T-cell (primary cell): ENCODE results near the gene IFIT2. TPM values are rescaled to one million over a fixed set of nuclear protein-coding genes. Genes with fewer than 3 reads are reported as not detected.

Experiments used
- total RNA-seq, 35 experiments: library from RNA in 6 of 35; stranded (reverse) in 6 of 35; fragments of 120-200 nt in 1 of 35; gene quantifications; one replicate each; pipeline versions ENCODE4 v1.2.1 to v1.2.4 and lab custom pipeline; 2013 to 2026

Gene IFIT2
- total RNA-seq, 5 donors from 2014 or later (not counting 1 experiment from before 2014, with no cell fraction given) = 6.4 to 13.9 (median 6.8) TPM

Other genes starting within 250 kb of the IFIT2 start
- 1 to 10 TPM in 1 of 5 donors, under 1 TPM in 1, not detected in 3; 0.21 to 1.0 TPM for gene CH25H, start 94.7 kb upstream of the IFIT2 start, total RNA-seq
- gene LIPA, start 50.3 kb upstream of the IFIT2 start, total RNA-seq = 10 to 100 TPM; 23.2 to 38.2 (median 33.6) TPM
- 1 to 10 TPM; 2.3 to 4.4 (median 3.9) TPM for gene IFIT3, start 26.0 kb downstream of the IFIT2 start, total RNA-seq
- gene IFIT1B, start 76.0 kb downstream of the IFIT2 start, total RNA-seq = not detected
- 1 to 10 TPM; 1.7 to 5.5 (median 3.0) TPM for gene IFIT1, start 90.6 kb downstream of the IFIT2 start, total RNA-seq
- gene IFIT5, start 112.5 kb downstream of the IFIT2 start, total RNA-seq = 10 to 100 TPM; 12.6 to 20.3 (median 18.5) TPM
- not detected for gene SLC16A12, start 233.5 kb downstream of the IFIT2 start, total RNA-seq